Endothelial cell of umbilical vein (primary cell): ENCODE data around the gene SGMS2. TPM values are rescaled to one million over a fixed set of nuclear protein-coding genes. Genes with fewer than 3 reads are reported as not detected.

Source experiments
- BruUV-seq: library from RNA; stranded (reverse); fragments of 400-500 nt; replicated peaks from 2 replicates; lab custom pipeline; 2021; lab: Mats Ljungman, UMichigan
- CTCF ChIA-PET: fragments of 300-600, 350-600 bp; sonication (Branson Sonifier 250); formaldehyde crosslinking; loops from one replicate; lab custom pipeline; 2021; ENCODE audit warnings: antibody characterized with exemption, inconsistent platforms; lab: Charles Lee
- POLR2A ChIA-PET: fragments of 300-600, 350-600 bp; sonication (Branson Sonifier 250); formaldehyde crosslinking; loops from one replicate; lab custom pipeline; 2021; ENCODE audit warnings: antibody characterized with exemption, inconsistent platforms; lab: Charles Lee
- DNase-seq: peaks from one replicate; pipeline ENCODE4 v3.0.0-alpha.2; 2011; ENCODE audit warnings: low read depth, low spot score
- FAIRE-seq: peaks from 2 replicates; lab custom pipeline; 2011; peaks lifted over from hg19 to GRCh38; lab: Jason Lieb, UNC
- H2AFZ ChIP-seq: 2 replicates; pipeline ENCODE4 v1.6.0; 2012; ENCODE audit warnings: low read depth, low read length, control low read depth, inconsistent platforms
- H3K27ac ChIP-seq: 2 replicates; pipeline ENCODE4 v1.5.1; 2011; ENCODE audit warnings: low read depth, mild to moderate bottlenecking, control low read depth, low read length, moderate library complexity; ENCODE audit not compliant: insufficient read depth
- H3K27me3 ChIP-seq, 2 experiments: 2 replicates each; pipeline versions ENCODE4 v1.6.0 to v1.6.1; 2011; ENCODE audit warnings: low read length in 2 of 2, mixed read lengths in 1 of 2; ENCODE audit not compliant: control insufficient read depth in 2 of 2, insufficient read depth in 2 of 2
- H3K36me3 ChIP-seq, 2 experiments: 2 replicates in 1 of 2; 3 replicates in 1 of 2; pipeline ENCODE4 v1.5.1; 2011; ENCODE audit warnings: low read length in 2 of 2, mild to moderate bottlenecking in 1 of 2, moderate library complexity in 1 of 2; ENCODE audit not compliant: control insufficient read depth in 2 of 2, insufficient read depth in 2 of 2; ENCODE audit errors: extremely low read depth in 1 of 2
- H3K4me1 ChIP-seq: 3 replicates; pipeline ENCODE4 v1.5.1; 2011; ENCODE audit warnings: mild to moderate bottlenecking, low read length; ENCODE audit not compliant: control insufficient read depth, insufficient read depth; ENCODE audit errors: extremely low read depth
- H3K4me2 ChIP-seq: 2 replicates; pipeline ENCODE4 v1.6.1; 2011; ENCODE audit warnings: low read length, control low read depth, mixed read lengths; ENCODE audit not compliant: insufficient read depth
- H3K4me3 ChIP-seq, 3 experiments: fragments of 200-600 bp in 1 of 3; sonication (generic), shearing (Covaris generic) in 1 of 3; replicated peaks in 1 of 3; 2 replicates each; pipeline ENCODE4 v1.5.1; 2011 to 2016; ENCODE audit warnings: control low read depth in 3 of 3, low read length in 3 of 3, mild to moderate bottlenecking in 2 of 3, inconsistent platforms in 1 of 3, low read depth in 1 of 3, moderate library complexity in 1 of 3; ENCODE audit not compliant: insufficient read depth in 1 of 3
- H3K79me2 ChIP-seq: 2 replicates; pipeline ENCODE4 v1.6.0; 2012; ENCODE audit warnings: low read length, inconsistent platforms; ENCODE audit not compliant: control insufficient read depth, insufficient read depth
- H3K9ac ChIP-seq: replicated peaks from 2 replicates; pipeline ENCODE3; 2011; ENCODE audit warnings: low read length, control low read depth; ENCODE audit not compliant: insufficient read depth; ENCODE audit errors: extremely low read depth
- H3K9me1 ChIP-seq: replicated peaks from 3 replicates; pipeline ENCODE4 v1.6.0; 2011; ENCODE audit warnings: mild to moderate bottlenecking, low read length; ENCODE audit not compliant: control insufficient read depth, insufficient read depth; ENCODE audit errors: extremely low read depth
- H3K9me3 ChIP-seq: replicated peaks from 2 replicates; pipeline ENCODE4 v1.5.1; 2012; ENCODE audit warnings: low read length, inconsistent platforms; ENCODE audit not compliant: control insufficient read depth, insufficient read depth
- H4K20me1 ChIP-seq: replicated peaks from 2 replicates; pipeline ENCODE3; 2011; ENCODE audit warnings: mild to moderate bottlenecking, low read length; ENCODE audit not compliant: control insufficient read depth, insufficient read depth; ENCODE audit errors: extremely low read depth
- EZH2 ChIP-seq: IDR thresholded peaks from 2 replicates; pipeline ENCODE4 v1.6.1; 2012; ENCODE audit warnings: borderline replicate concordance, low read depth, mild to moderate bottlenecking, moderate library complexity, low read length, inconsistent platforms; ENCODE audit not compliant: severe bottlenecking
- FOS ChIP-seq: IDR thresholded peaks from 2 replicates; pipeline ENCODE4 v1.6.1; 2011; ENCODE audit warnings: mild to moderate bottlenecking, low read length, moderate library complexity, borderline replicate concordance; ENCODE audit not compliant: insufficient read depth
- GATA2 ChIP-seq: IDR thresholded peaks from 2 replicates; pipeline ENCODE4 v1.7.0; 2011; ENCODE audit warnings: low read depth, mild to moderate bottlenecking, moderate library complexity, mixed read lengths, low read length; ENCODE audit not compliant: insufficient read length, insufficient read depth
- JUN ChIP-seq: IDR thresholded peaks from 2 replicates; pipeline ENCODE4 v1.6.1; 2011; ENCODE audit warnings: borderline replicate concordance, low read depth; ENCODE audit not compliant: insufficient read length, insufficient read depth
- MYC ChIP-seq: IDR thresholded peaks from one replicate; pipeline ENCODE4 v1.6.1; 2011; ENCODE audit warnings: mild to moderate bottlenecking, low read depth, low read length
- POLR2A ChIP-seq: IDR thresholded peaks from 2 replicates; pipeline ENCODE4 v1.6.1; 2012; ENCODE audit warnings: low read depth, mild to moderate bottlenecking, control low read depth, low read length
- POLR2AphosphoS5 ChIP-seq: IDR thresholded peaks from 2 replicates; pipeline ENCODE4 v1.6.1; 2012; ENCODE audit warnings: low read depth, mild to moderate bottlenecking, control low read depth, low read length, moderate library complexity; ENCODE audit not compliant: insufficient read depth
- dilution Hi-C: fragments of 300-500 bp; cut with MboI; formaldehyde crosslinking; loops from one replicate; pipeline ENCODE4 v1.15.0; 2019; ENCODE audit warnings: low sequenced_read_pairs; ENCODE audit not compliant: extremely low pct_ligation_motif_present
- intact Hi-C: fragments of 100-400 bp; cut with micrococcal nuclease; formaldehyde crosslinking; loops from one replicate; pipeline ENCODE4 v1.10.0; 2022
- polyA plus RNA-seq, 4 experiments: library from polyadenylated mRNA; depleted of rRNA in 3 of 4; stranded (reverse) in 3 of 4; unstranded in 1 of 4; fragments of >200 nt; gene quantifications; 2 replicates each; pipeline versions ENCODE4 v1.2.1 to v1.2.3, GENCODE V29; 2011 to 2012; ENCODE audit warnings: missing spikeins in 1 of 4
- total RNA-seq: library from RNA; stranded (reverse); gene quantifications from 2 replicates; pipeline ENCODE4 v1.2.3, GENCODE V29; 2021
- TF ChIP-seq, protein P1 (sequence below), 2 donors: IDR thresholded peaks; 1 replicate in 1 of 2; 2 replicates in 1 of 2; pipeline ENCODE4 v1.5.1; 2011; ENCODE audit warnings: low read length in 2 of 2, mild to moderate bottlenecking in 2 of 2, moderate library complexity in 2 of 2, control low read depth in 1 of 2, inconsistent platforms in 1 of 2, low read depth in 1 of 2; ENCODE audit not compliant: insufficient read depth in 1 of 2; ENCODE audit errors: extremely low read depth in 1 of 2
- TF ChIP-seq, protein P2 (sequence below): IDR thresholded peaks from 2 replicates; pipeline ENCODE4 v1.6.1; 2011; ENCODE audit not compliant: insufficient read depth, insufficient read length

SGMS2 gene
- total and polyA plus RNA-seq, 2 donors (not counting 3 experiments of a cell fraction or from before 2014, with no cell fraction given), result 33.0 to 33.2 TPM

DNA sequence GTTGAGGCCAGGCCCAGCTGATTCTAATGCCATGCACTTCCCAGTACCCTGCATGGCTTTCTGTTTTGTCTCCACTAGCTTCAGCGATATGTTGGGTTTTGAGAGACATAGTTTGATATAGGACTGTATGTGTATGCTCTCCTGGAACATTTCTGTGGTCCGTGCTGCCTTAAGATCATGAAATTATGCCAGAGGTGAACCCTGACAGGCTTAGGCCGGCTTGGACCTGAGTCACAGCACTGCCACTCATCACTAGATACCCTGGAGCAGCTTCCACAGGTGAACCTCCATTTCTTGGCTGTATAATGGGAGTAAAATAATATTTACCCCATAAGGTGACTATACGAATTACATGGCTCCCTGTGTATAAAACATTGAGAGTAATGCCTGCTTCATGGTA lies 6.4 kb downstream of the SGMS2 start:
- no peaks in the 10 kb centered on the region for H3K9me3 ChIP-seq
- DNase-seq, result no peak
- no peak overlapping the region for H3K9ac ChIP-seq
- no peak for FAIRE-seq
- no peaks in the 10 kb centered on the region for H4K20me1 ChIP-seq
- no peak overlapping the region for H3K4me2 ChIP-seq
- peaks cover 6% of the 10 kb centered on the region for H3K4me1 ChIP-seq
- no peak overlapping the region for H2AFZ ChIP-seq
- dilution Hi-C loops (no loop called here), intact Hi-C loops (no loop called here)
- no peaks in the 10 kb centered on the region for H3K36me3 ChIP-seq
- no peak overlapping the region for H3K27ac ChIP-seq
- H3K4me3 ChIP-seq, result no peak overlapping the region
- H3K27me3 ChIP-seq, result no peaks in the 10 kb centered on the region
- BruUV-seq, result no TSS peak
- POLR2A ChIA-PET, result no interaction called here
- TF ChIP-seq POLR2AphosphoS5 (no peak), JUN (no peak), EZH2 (no peak), GATA2 (no peak), FOS (no peak), POLR2A (no peak), MYC (no peak)
- TF ChIP-seq, protein P1, sequence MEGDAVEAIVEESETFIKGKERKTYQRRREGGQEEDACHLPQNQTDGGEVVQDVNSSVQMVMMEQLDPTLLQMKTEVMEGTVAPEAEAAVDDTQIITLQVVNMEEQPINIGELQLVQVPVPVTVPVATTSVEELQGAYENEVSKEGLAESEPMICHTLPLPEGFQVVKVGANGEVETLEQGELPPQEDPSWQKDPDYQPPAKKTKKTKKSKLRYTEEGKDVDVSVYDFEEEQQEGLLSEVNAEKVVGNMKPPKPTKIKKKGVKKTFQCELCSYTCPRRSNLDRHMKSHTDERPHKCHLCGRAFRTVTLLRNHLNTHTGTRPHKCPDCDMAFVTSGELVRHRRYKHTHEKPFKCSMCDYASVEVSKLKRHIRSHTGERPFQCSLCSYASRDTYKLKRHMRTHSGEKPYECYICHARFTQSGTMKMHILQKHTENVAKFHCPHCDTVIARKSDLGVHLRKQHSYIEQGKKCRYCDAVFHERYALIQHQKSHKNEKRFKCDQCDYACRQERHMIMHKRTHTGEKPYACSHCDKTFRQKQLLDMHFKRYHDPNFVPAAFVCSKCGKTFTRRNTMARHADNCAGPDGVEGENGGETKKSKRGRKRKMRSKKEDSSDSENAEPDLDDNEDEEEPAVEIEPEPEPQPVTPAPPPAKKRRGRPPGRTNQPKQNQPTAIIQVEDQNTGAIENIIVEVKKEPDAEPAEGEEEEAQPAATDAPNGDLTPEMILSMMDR (IDR thresholded peaks at IDR 0.05; ENCODE audit: extremely low read depth in 1 of 2, insufficient read depth in 1 of 2, low read depth in 1 of 2, low read length in 2 of 2), result no peak
- TF ChIP-seq, protein P2, sequence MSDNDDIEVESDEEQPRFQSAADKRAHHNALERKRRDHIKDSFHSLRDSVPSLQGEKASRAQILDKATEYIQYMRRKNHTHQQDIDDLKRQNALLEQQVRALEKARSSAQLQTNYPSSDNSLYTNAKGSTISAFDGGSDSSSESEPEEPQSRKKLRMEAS, result no peak
- no peaks in the 10 kb centered on the region for H3K9me1 ChIP-seq
- CTCF ChIA-PET, result interaction anchor here (0.5 to 1.9 kb wide), 3 partner anchors 22 to 82 kb away, joined by 3 to 5 read pairs (median 3); no protein-coding TSS in a partner anchor
- H3K79me2 ChIP-seq, result peaks cover 79% of the 10 kb centered on the region
